Measurements from ENCODE around the gene MT1M. TPM values are rescaled to one million over a fixed set of nuclear protein-coding genes. Genes with fewer than 3 reads are reported as not detected.

Gene MT1M
- total and polyA plus RNA-seq, 2 experiments from 2014 or later, result 1.1 to 4.7 TPM

- Histone ChIP-seq H3K79me2 (replicated peaks; ENCODE audit: insufficient read depth) (no peaks in the 10 kb centered on the region), H3K4me3 (peak overlapping the region; percentile 61), H3K4me1 (ENCODE audit: insufficient read depth) (peaks cover 17% of the 10 kb centered on the region; the same call in 1 of the 2 replicates), H2AFZ (peak overlapping the region; percentile 84), H3F3A (replicated peaks; ENCODE audit: low read depth) (peaks cover 13% of the 10 kb centered on the region; the same call in 1 of the 2 replicates), H3K4me2 (peak overlapping the region; percentile 84), H4K20me1 (replicated peaks; ENCODE audit: insufficient read depth) (no peaks in the 10 kb centered on the region), H3K27me3 (ENCODE audit: insufficient read depth) (peaks cover 100% of the 10 kb centered on the region), H3K36me3 (ENCODE audit: insufficient read depth) (no peaks in the 10 kb centered on the region), H3K9me2 (ENCODE audit: insufficient read depth) (no peaks in the 10 kb centered on the region), H3K27ac (ENCODE audit: low read depth) (no peak overlapping the region)
- Mint-ChIP-seq H3K36me3 (ENCODE audit: low read depth) (no peaks in the 10 kb centered on the region), H3K27ac (no peak overlapping the region), H3K4me3 (peak overlapping the region; percentile 64), H3K4me1 (peaks cover 34% of the 10 kb centered on the region), H3K27me3 (ENCODE audit: insufficient read depth, low read depth, poor library complexity) (peaks cover 98% of the 10 kb centered on the region), H3K9me3 (no peaks in the 10 kb centered on the region)
- no peak for TF ChIP-seq CREB1 (CRISPR knock-in tag; IDR thresholded peaks at IDR 0.05; ENCODE audit: low read depth)
- no peak for TF ChIP-seq ZNF331 (CRISPR knock-in tag; IDR thresholded peaks at IDR 0.05; ENCODE audit: low read depth)
- TF ChIP-seq JUNB (IDR thresholded peaks at IDR 0.05; ENCODE audit: unreplicated experiment), result no peak
- peak; percentile 38 to 51 for TF ChIP-seq CTCF (conservative IDR thresholded peaks at IDR 0.05; ENCODE audit: low read depth in 2 of 2)
- no peak for TF ChIP-seq NANOG (IDR thresholded peaks at IDR 0.05; ENCODE audit: borderline replicate concordance)
- TF ChIP-seq EZH2 (IDR thresholded peaks at IDR 0.05; ENCODE audit: low read depth, unreplicated experiment), result no peak
- ATAC-seq (peak; percentile 79), DNase-seq (ENCODE audit: low spot score) (peak; percentile 79)
These were observed 10.8 kb downstream of the MT1M start for GRCh38 chr16:56643080-56643778.

GRCh38 chr16:56643833-56644232, 11.4 kb downstream of the MT1M start:
- no peak for ATAC-seq
- Histone ChIP-seq H3F3A (replicated peaks; ENCODE audit: low read depth) (peaks cover 9% of the 10 kb centered on the region; the same call in 1 of the 2 replicates), H3K4me2 (peak overlapping the region; percentile 84)

More at GRCh38 chr16:56643833-56644232, 11.4 kb downstream of the MT1M start:
- Histone ChIP-seq H3K27me3 (ENCODE audit: insufficient read depth) (peaks cover 100% of the 10 kb centered on the region), H3K27ac (ENCODE audit: low read depth) (no peak overlapping the region), H3K9me2 (ENCODE audit: insufficient read depth) (no peaks in the 10 kb centered on the region), H4K20me1 (replicated peaks; ENCODE audit: insufficient read depth) (no peaks in the 10 kb centered on the region), H2AFZ (peak overlapping the region; percentile 84), H3K4me1 (ENCODE audit: insufficient read depth) (peaks cover 13% of the 10 kb centered on the region; the same call in 1 of the 2 replicates), H3K4me3 (peak overlapping the region; percentile 61), H3K79me2 (replicated peaks; ENCODE audit: insufficient read depth) (no peaks in the 10 kb centered on the region), H3K36me3 (ENCODE audit: insufficient read depth) (no peaks in the 10 kb centered on the region)
- Mint-ChIP-seq H3K4me3 (peak overlapping the region; percentile 64), H3K27me3 (ENCODE audit: insufficient read depth, low read depth, poor library complexity) (peaks cover 98% of the 10 kb centered on the region), H3K4me1 (peaks cover 34% of the 10 kb centered on the region), H3K9me3 (no peaks in the 10 kb centered on the region), H3K27ac (no peak overlapping the region), H3K36me3 (ENCODE audit: low read depth) (no peaks in the 10 kb centered on the region)
- TF ChIP-seq CREB1 (CRISPR knock-in tag; IDR thresholded peaks at IDR 0.05; ENCODE audit: low read depth) (no peak), NANOG (IDR thresholded peaks at IDR 0.05; ENCODE audit: borderline replicate concordance) (no peak), REST (IDR thresholded peaks at IDR 0.05; ENCODE audit: unreplicated experiment) (peak; percentile 57), EZH2 (IDR thresholded peaks at IDR 0.05; ENCODE audit: low read depth, unreplicated experiment) (no peak)
- no peak for DNase-seq (ENCODE audit: low spot score)

Measured in GM23338 (cell line).